Measurements from ENCODE around the gene PANK1. TPM values are rescaled to one million over a fixed set of nuclear protein-coding genes. Genes with fewer than 3 reads are reported as not detected.
"Not testable (repeated sequence)": the region's sequence is repeated elsewhere in the genome, so short reads cannot be mapped to it uniquely, and the experiment has no call there.

The PANK1 gene
- total RNA-seq, 1 donor from 2014 or later: 4.7 TPM

GRCh38 chr10:89625041-89625765 is 19.8 kb downstream of the PANK1 start:
- H3K4me3 ChIP-seq (ENCODE audit: low read depth, low read length): no peak overlapping the region
- H3K27me3 ChIP-seq (ENCODE audit: control insufficient read depth, insufficient read depth, low read length): no peaks in the 10 kb centered on the region
- peak; percentile 56 for DNase-seq (ENCODE audit: low read depth)
- no peaks in the 10 kb centered on the region for H3K36me3 ChIP-seq (ENCODE audit: control insufficient read depth, insufficient read depth, low read length)
- no peak for TF ChIP-seq CTCF (IDR thresholded peaks at IDR 0.05; ENCODE audit: insufficient read depth, low read length, poor library complexity, severe bottlenecking)

- no peak for DNase-seq (ENCODE audit: low read depth)
- no peak for TF ChIP-seq CTCF (IDR thresholded peaks at IDR 0.05; ENCODE audit: insufficient read depth, low read length, poor library complexity, severe bottlenecking)
Measured at GRCh38 chr10:89624020-89624419, 21.0 kb downstream of the PANK1 start.

GRCh38 chr10:89622151-89622550 is 22.9 kb downstream of the PANK1 start:
- Histone ChIP-seq H3K36me3 (ENCODE audit: control insufficient read depth, insufficient read depth, low read length) (no peaks in the 10 kb centered on the region), H3K27me3 (ENCODE audit: control insufficient read depth, insufficient read depth, low read length) (no peaks in the 10 kb centered on the region), H3K4me3 (ENCODE audit: low read depth, low read length) (no peak overlapping the region)
- no peak for DNase-seq (ENCODE audit: low read depth)
- TF ChIP-seq CTCF (IDR thresholded peaks at IDR 0.05; ENCODE audit: insufficient read depth, low read length, poor library complexity, severe bottlenecking): no peak

More at GRCh38 chr10:89624020-89624419, 21.0 kb downstream of the PANK1 start:
- no peak overlapping the region for H3K4me3 ChIP-seq (ENCODE audit: low read depth, low read length)
- H3K27me3 ChIP-seq (ENCODE audit: control insufficient read depth, insufficient read depth, low read length): no peaks in the 10 kb centered on the region
- no peaks in the 10 kb centered on the region for H3K36me3 ChIP-seq (ENCODE audit: control insufficient read depth, insufficient read depth, low read length)

GRCh38 chr10:89621438-89621837 is 23.6 kb downstream of the PANK1 start:
- TF ChIP-seq CTCF (IDR thresholded peaks at IDR 0.05; ENCODE audit: insufficient read depth, low read length, poor library complexity, severe bottlenecking): no peak
- no peak overlapping the region for H3K4me3 ChIP-seq (ENCODE audit: low read depth, low read length)
- no peaks in the 10 kb centered on the region for H3K27me3 ChIP-seq (ENCODE audit: control insufficient read depth, insufficient read depth, low read length)
- no peak for DNase-seq (ENCODE audit: low read depth)
- H3K36me3 ChIP-seq (ENCODE audit: control insufficient read depth, insufficient read depth, low read length): no peaks in the 10 kb centered on the region

GRCh38 chr10:89620296-89620695 is 24.7 kb downstream of the PANK1 start:
- H3K27me3 ChIP-seq (ENCODE audit: control insufficient read depth, insufficient read depth, low read length); H3K4me3 ChIP-seq (ENCODE audit: low read depth, low read length); H3K36me3 ChIP-seq (ENCODE audit: control insufficient read depth, insufficient read depth, low read length); DNase-seq (ENCODE audit: low read depth): not testable (repeated sequence)

GRCh38 chr10:89615824-89616223 is 29.2 kb downstream of the PANK1 start:
- no peak overlapping the region for H3K4me3 ChIP-seq (ENCODE audit: low read depth, low read length)
- no peaks in the 10 kb centered on the region for H3K27me3 ChIP-seq (ENCODE audit: control insufficient read depth, insufficient read depth, low read length)
- TF ChIP-seq CTCF (IDR thresholded peaks at IDR 0.05; ENCODE audit: insufficient read depth, low read length, poor library complexity, severe bottlenecking): no peak
- no peaks in the 10 kb centered on the region for H3K36me3 ChIP-seq (ENCODE audit: control insufficient read depth, insufficient read depth, low read length)
- no peak for DNase-seq (ENCODE audit: low read depth)

Data from kidney epithelial cell (primary cell).